ENCODE measurements around the gene CARNS1.

Gene CARNS1

DNA sequence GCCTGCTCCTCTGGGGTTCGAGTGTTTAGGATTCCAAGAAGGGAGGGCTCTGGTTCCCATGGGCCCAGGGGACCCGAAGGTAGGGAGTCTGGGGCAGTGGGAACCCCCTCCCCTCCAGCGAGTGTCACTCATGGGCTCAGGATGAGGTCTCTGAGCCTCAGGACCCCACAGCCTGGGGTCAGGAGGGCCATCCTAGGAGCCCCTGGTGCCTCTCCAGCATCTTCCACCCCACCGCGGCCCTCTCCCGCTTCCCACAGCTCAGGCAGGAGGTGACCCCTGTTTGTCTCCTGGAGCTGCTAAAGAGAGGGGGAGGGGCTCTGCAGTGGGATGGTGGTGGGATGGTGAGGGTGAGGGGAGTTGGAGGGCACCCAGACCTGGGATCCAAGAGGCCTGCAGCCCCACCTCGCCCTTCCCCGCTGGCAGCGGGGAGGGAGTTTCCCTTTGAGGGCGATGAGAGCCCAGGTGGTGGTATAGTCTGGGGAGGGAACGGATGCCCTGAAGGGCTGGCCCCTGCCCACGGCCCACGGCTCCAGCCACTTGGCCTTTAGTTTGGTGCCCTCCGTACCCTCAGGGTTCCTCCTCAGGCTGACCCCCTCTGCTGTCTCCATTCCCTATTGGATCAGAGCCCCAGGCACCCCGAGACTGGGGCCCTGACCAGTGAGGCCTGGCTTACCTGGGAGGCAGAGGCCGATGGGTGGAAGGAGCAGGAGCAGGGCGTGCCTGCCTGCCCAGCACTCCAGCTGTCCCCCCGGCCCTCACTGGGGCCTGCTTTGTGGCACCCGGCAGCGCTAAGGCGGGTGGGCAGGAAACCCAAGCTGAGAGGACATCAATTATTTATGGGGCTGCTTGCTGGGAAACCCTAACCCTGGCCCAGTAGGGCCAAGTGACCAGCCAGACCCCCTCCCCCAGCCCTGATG is 38.6 kb downstream of the CARNS1 start:
- no peak overlapping the region for H3K4me2 ChIP-seq (ENCODE audit: low read depth, low read length, poor library complexity, severe bottlenecking)
- TF ChIP-seq EZH2phosphoT487 (conservative IDR thresholded peaks at IDR 0.05; ENCODE audit: low read length) (no peak), CTCF (IDR thresholded peaks at IDR 0.05; ENCODE audit: insufficient read depth, low read length, poor library complexity, severe bottlenecking) (no peak)
- no peaks in the 10 kb centered on the region for H3K36me3 ChIP-seq (ENCODE audit: low read length)
- no peaks in the 10 kb centered on the region for H3K9me2 ChIP-seq (replicated peaks; ENCODE audit: insufficient read depth, low read length)
- no peak overlapping the region for H3K4me3 ChIP-seq (ENCODE audit: insufficient read depth, low read length, poor library complexity, severe bottlenecking)
- no peak overlapping the region for H3K27ac ChIP-seq (ENCODE audit: low read depth, low read length)
- no peaks in the 10 kb centered on the region for H4K20me1 ChIP-seq (ENCODE audit: low read depth, low read length)
- H3K9me3 ChIP-seq (ENCODE audit: insufficient read depth, low read length): no peaks in the 10 kb centered on the region
- H2AFZ ChIP-seq (ENCODE audit: low read depth, low read length, severe bottlenecking): no peak overlapping the region
- H3K27me3 ChIP-seq (ENCODE audit: low read length): no peaks in the 10 kb centered on the region
- no peak overlapping the region for H3K9ac ChIP-seq (ENCODE audit: low read length)
- H3F3A ChIP-seq (ENCODE audit: insufficient read depth): peaks cover 10% of the 10 kb centered on the region
- no peaks in the 10 kb centered on the region for H3K79me2 ChIP-seq (ENCODE audit: insufficient read depth, low read length)

- Histone ChIP-seq H3K79me2 (ENCODE audit: insufficient read depth, low read length) (no peaks in the 10 kb centered on the region), H3K9me3 (ENCODE audit: insufficient read depth, low read length) (no peaks in the 10 kb centered on the region), H3K4me3 (ENCODE audit: insufficient read depth, low read length, poor library complexity, severe bottlenecking) (no peak within 1 kb of the TSS), H3K9ac (ENCODE audit: low read length) (no peak within 1 kb of the TSS), H3K9me2 (replicated peaks; ENCODE audit: insufficient read depth, low read length) (no peaks in the 10 kb centered on the region), H3K36me3 (ENCODE audit: low read length) (no peaks in the 10 kb centered on the region), H4K20me1 (ENCODE audit: low read depth, low read length) (no peaks in the 10 kb centered on the region), H2AFZ (ENCODE audit: low read depth, low read length, severe bottlenecking) (no peak within 1 kb of the TSS), H3K27ac (ENCODE audit: low read depth, low read length) (no peak within 1 kb of the TSS), H3K27me3 (ENCODE audit: low read length) (no peaks in the 10 kb centered on the region), H3F3A (ENCODE audit: insufficient read depth) (peaks cover 16% of the 10 kb centered on the region), H3K4me2 (ENCODE audit: low read depth, low read length, poor library complexity, severe bottlenecking) (no peak within 1 kb of the TSS)
- TF ChIP-seq CTCF (IDR thresholded peaks at IDR 0.05; ENCODE audit: insufficient read depth, low read length, poor library complexity, severe bottlenecking) (no peak), EZH2phosphoT487 (conservative IDR thresholded peaks at IDR 0.05; ENCODE audit: low read length) (no peak)
Measured at GRCh38 chr11:67455054-67455453, 39.6 kb downstream of the CARNS1 start, which contains the start of gene CABP4. TSS of gene CABP4 (plus strand) at chr11:67455354. CDS start at chr11:67455424, 70 bp downstream.

- Histone ChIP-seq H3K9me3 (ENCODE audit: insufficient read depth, low read length) (no peaks in the 10 kb centered on the region), H3K27ac (ENCODE audit: low read depth, low read length) (no peak overlapping the region), H3K79me2 (ENCODE audit: insufficient read depth, low read length) (no peaks in the 10 kb centered on the region), H2AFZ (ENCODE audit: low read depth, low read length, severe bottlenecking) (no peak overlapping the region), H3K4me3 (ENCODE audit: insufficient read depth, low read length, poor library complexity, severe bottlenecking) (no peak overlapping the region), H3K9ac (ENCODE audit: low read length) (no peak overlapping the region), H3K36me3 (ENCODE audit: low read length) (no peaks in the 10 kb centered on the region), H3K4me2 (ENCODE audit: low read depth, low read length, poor library complexity, severe bottlenecking) (no peak overlapping the region), H3K9me2 (replicated peaks; ENCODE audit: insufficient read depth, low read length) (no peaks in the 10 kb centered on the region), H3K27me3 (ENCODE audit: low read length) (no peaks in the 10 kb centered on the region), H3F3A (ENCODE audit: insufficient read depth) (peaks cover 26% of the 10 kb centered on the region), H4K20me1 (ENCODE audit: low read depth, low read length) (no peaks in the 10 kb centered on the region)
- TF ChIP-seq CTCF (IDR thresholded peaks at IDR 0.05; ENCODE audit: insufficient read depth, low read length, poor library complexity, severe bottlenecking) (no peak), EZH2phosphoT487 (conservative IDR thresholded peaks at IDR 0.05; ENCODE audit: low read length) (no peak)
Measured at GRCh38 chr11:67456068-67456705, 40.7 kb downstream of the CARNS1 start.

Data from SU-DHL-6 (cell line).